Neural cell (in vitro differentiated cells): Measurements from ENCODE around the gene SBK3. TPM values are rescaled to one million over a fixed set of nuclear protein-coding genes. Genes with fewer than 3 reads are reported as not detected.
"Not testable (repeated sequence)": the region's sequence is repeated elsewhere in the genome, so short reads cannot be mapped to it uniquely, and the experiment has no call there.

Experiments used
- H2AFZ ChIP-seq: fragments of 200-600, 300-800 bp; sonication (generic), shearing (Covaris generic); 2 replicates; pipeline ENCODE4 v1.6.0; 2014; ENCODE audit warnings: low read depth, mild to moderate bottlenecking, antibody characterized with exemption, low read length, moderate library complexity
- H3F3A ChIP-seq: fragments of 200-600 bp; shearing (Covaris generic); 2 replicates; pipeline ENCODE4 v1.6.1; 2016; ENCODE audit warnings: mild to moderate bottlenecking, moderate library complexity, mixed read lengths, antibody characterized with exemption, low read length; ENCODE audit not compliant: insufficient read depth, poor library complexity, severe bottlenecking
- H3K27ac ChIP-seq: fragments of 200-600, 300-800 bp; sonication (generic), shearing (Covaris generic); 2 replicates; pipeline ENCODE4 v1.5.1; 2014; ENCODE audit warnings: mild to moderate bottlenecking, low read length, moderate library complexity
- H3K27me3 ChIP-seq: fragments of 300-800, 200-600 bp; sonication (generic), shearing (Covaris generic); 2 replicates; pipeline ENCODE4 v1.6.0; 2014; ENCODE audit warnings: mild to moderate bottlenecking, low read depth, low read length, moderate library complexity; ENCODE audit not compliant: insufficient read depth
- H3K36me3 ChIP-seq: fragments of 300-800, 200-600 bp; sonication (generic), shearing (Covaris generic); 2 replicates; pipeline ENCODE4 v1.5.1; 2014; ENCODE audit warnings: mild to moderate bottlenecking, antibody characterized with exemption, low read length, moderate library complexity; ENCODE audit not compliant: insufficient read depth
- H3K4me2 ChIP-seq: fragments of 300-800, 200-600 bp; sonication (generic), shearing (Covaris generic); 2 replicates; pipeline ENCODE4 v1.6.0; 2014; ENCODE audit warnings: mild to moderate bottlenecking, low read length
- H3K4me3 ChIP-seq: fragments of 300-800, 200-600 bp; sonication (generic), shearing (Covaris generic); 2 replicates; pipeline ENCODE4 v1.5.1; 2014; ENCODE audit warnings: mild to moderate bottlenecking, low read length, moderate library complexity
- H3K79me2 ChIP-seq: fragments of 200-600 bp; shearing (Covaris generic); replicated peaks from 2 replicates; pipeline ENCODE4 v1.6.0; 2014; ENCODE audit warnings: mild to moderate bottlenecking, low read length, moderate library complexity; ENCODE audit not compliant: insufficient read depth
- H3K9ac ChIP-seq: fragments of 300-800, 200-600 bp; sonication (generic), shearing (Covaris generic); 2 replicates; pipeline ENCODE4 v1.6.1; 2016; ENCODE audit warnings: mild to moderate bottlenecking, low read length, mixed read lengths
- H3K9me2 ChIP-seq: fragments of 200-600 bp; shearing (Covaris generic); 2 replicates; pipeline ENCODE4 v1.6.1; 2016; ENCODE audit warnings: mild to moderate bottlenecking, low read length, mixed read lengths; ENCODE audit not compliant: insufficient read depth
- H3K9me3 ChIP-seq: fragments of 200-600, 300-800 bp; sonication (generic), shearing (Covaris generic); 2 replicates; pipeline ENCODE4 v1.6.1; 2016; ENCODE audit warnings: mild to moderate bottlenecking, mixed run types, low read length, moderate library complexity, mixed read lengths
- H4K20me1 ChIP-seq: fragments of 200-600 bp; shearing (Covaris generic); 2 replicates; pipeline ENCODE4 v1.6.1; 2016; ENCODE audit warnings: mild to moderate bottlenecking, mixed run types; ENCODE audit not compliant: insufficient read depth
- CTCF ChIP-seq: fragments of 450-650 bp; IDR thresholded peaks from 2 replicates; pipeline ENCODE4 v1.5.1; 2014; ENCODE audit warnings: antibody characterized with exemption, mild to moderate bottlenecking, moderate library complexity; ENCODE audit not compliant: poor library complexity, severe bottlenecking
- EP300 ChIP-seq: fragments of 450-650 bp; conservative IDR thresholded peaks from 2 replicates; pipeline ENCODE4 v1.6.1; 2014; ENCODE audit warnings: antibody characterized with exemption, mild to moderate bottlenecking, moderate library complexity; ENCODE audit not compliant: poor library complexity, severe bottlenecking
- EZH2 ChIP-seq: fragments of 200-600, 300-800 bp; shearing (Covaris generic), sonication (generic); IDR thresholded peaks from 2 replicates; pipeline ENCODE4 v1.6.1; 2014; ENCODE audit warnings: antibody characterized with exemption, low read length, borderline replicate concordance, mild to moderate bottlenecking; ENCODE audit not compliant: insufficient read depth, poor library complexity, severe bottlenecking
- MXI1 ChIP-seq: fragments of 450-650 bp; conservative IDR thresholded peaks from 2 replicates; pipeline ENCODE4 v1.6.1; 2014; ENCODE audit warnings: antibody characterized with exemption, mild to moderate bottlenecking; ENCODE audit not compliant: poor library complexity, severe bottlenecking
- POLR2AphosphoS5 ChIP-seq: IDR thresholded peaks from 2 replicates; pipeline ENCODE4 v1.6.1; 2012
- RAD21 ChIP-seq: fragments of 450-650 bp; conservative IDR thresholded peaks from 2 replicates; pipeline ENCODE4 v1.6.1; 2014; ENCODE audit warnings: antibody characterized with exemption, mild to moderate bottlenecking, moderate library complexity
- REST ChIP-seq: IDR thresholded peaks from 2 replicates; pipeline ENCODE4 v1.6.1; 2012; ENCODE audit warnings: borderline replicate concordance
- SMC3 ChIP-seq: fragments of 450-650 bp; conservative IDR thresholded peaks from 2 replicates; pipeline ENCODE4 v1.6.1; 2014; ENCODE audit warnings: antibody characterized with exemption, mild to moderate bottlenecking, moderate library complexity; ENCODE audit not compliant: poor library complexity
- TAF1 ChIP-seq: IDR thresholded peaks from 2 replicates; pipeline ENCODE4 v1.6.1; 2012; ENCODE audit warnings: low read depth
- polyA plus RNA-seq: library from polyadenylated mRNA; depleted of rRNA; stranded (reverse); fragments of >200 nt; gene quantifications from 2 replicates; pipeline ENCODE4 v1.2.3, GENCODE V29; 2014

The SBK3 gene
- polyA plus RNA-seq, 1 donor from 2014 or later: not detected

- no peak overlapping the region for H3K9ac ChIP-seq
- peaks cover 21% of the 10 kb centered on the region for H3K79me2 ChIP-seq
- no peaks in the 10 kb centered on the region for H4K20me1 ChIP-seq
- H3F3A ChIP-seq: no peaks in the 10 kb centered on the region
- H3K27ac ChIP-seq: no peak overlapping the region
- no peak for TF ChIP-seq POLR2AphosphoS5
- no peak for TF ChIP-seq CTCF
- TF ChIP-seq REST: no peak
- TF ChIP-seq MXI1: no peak
- TF ChIP-seq TAF1: no peak
- TF ChIP-seq EP300: no peak
- TF ChIP-seq SMC3: no peak
- no peak for TF ChIP-seq RAD21
- TF ChIP-seq EZH2: no peak
- no peak overlapping the region for H2AFZ ChIP-seq
- no peaks in the 10 kb centered on the region for H3K27me3 ChIP-seq
- H3K4me2 ChIP-seq: no peak overlapping the region
- no peaks in the 10 kb centered on the region for H3K9me2 ChIP-seq
- no peak overlapping the region for H3K4me3 ChIP-seq
- no peaks in the 10 kb centered on the region for H3K36me3 ChIP-seq
- H3K9me3 ChIP-seq: no peaks in the 10 kb centered on the region
These were observed 32.9 kb upstream of the SBK3 start for GRCh38 chr19:55578031-55578760.

GRCh38 chr19:55576746-55577145 is 31.4 kb upstream of the SBK3 start:
- Histone ChIP-seq H3K4me3 (no peak overlapping the region), H3K27me3 (no peaks in the 10 kb centered on the region), H3K9ac (no peak overlapping the region), H3K36me3 (no peaks in the 10 kb centered on the region), H2AFZ (no peak overlapping the region), H3K9me3 (no peaks in the 10 kb centered on the region), H3K4me2 (no peak overlapping the region), H3K27ac (no peak overlapping the region), H3K9me2 (no peaks in the 10 kb centered on the region), H3F3A (no peaks in the 10 kb centered on the region), H4K20me1 (no peaks in the 10 kb centered on the region), H3K79me2 (peaks cover 21% of the 10 kb centered on the region)
- TF ChIP-seq EZH2 (no peak), REST (no peak), MXI1 (no peak), CTCF (no peak), EP300 (no peak), POLR2AphosphoS5 (no peak), RAD21 (no peak), TAF1 (no peak), SMC3 (no peak)

- not testable (repeated sequence) for H3K9me2 ChIP-seq, H2AFZ ChIP-seq, H3K36me3 ChIP-seq, H3K27me3 ChIP-seq, H3K9me3 ChIP-seq, H3F3A ChIP-seq, H3K4me3 ChIP-seq, H3K79me2 ChIP-seq, H3K9ac ChIP-seq, H4K20me1 ChIP-seq, H3K4me2 ChIP-seq, H3K27ac ChIP-seq
These were observed 28.6 kb upstream of the SBK3 start for GRCh38 chr19:55573929-55574328.
